OCI-LY3 (cell line): Measurements from ENCODE around the gene ZNF277.

Experiments used
- H2AFZ ChIP-seq: fragments of 200-600, 300-600 bp; shearing (Covaris generic); 2 replicates; pipeline ENCODE4 v1.6.0; 2014; ENCODE audit warnings: antibody characterized with exemption, low read depth, low read length
- H3K27ac ChIP-seq: fragments of 200-600, 300-600 bp; sonication (generic); 2 replicates; pipeline ENCODE4 v1.5.1; 2014; ENCODE audit warnings: mild to moderate bottlenecking, low read length, moderate library complexity, mixed read lengths
- H3K27me3 ChIP-seq: fragments of 200-600, 300-600 bp; sonication (generic); 2 replicates; pipeline ENCODE4 v1.6.1; 2014; ENCODE audit warnings: low read depth, low read length, mixed read lengths
- H3K36me3 ChIP-seq: fragments of 200-600, 300-600 bp; sonication (generic); replicated peaks from 2 replicates; pipeline ENCODE3; 2014; ENCODE audit warnings: low read depth, low read length, mixed read lengths
- H3K4me1 ChIP-seq: fragments of 300-600, 200-600 bp; sonication (generic); 2 replicates; pipeline ENCODE4 v1.6.1; 2014; ENCODE audit warnings: low read length, mixed read lengths
- H3K4me2 ChIP-seq: fragments of 200-600, 300-600 bp; sonication (generic); 2 replicates; pipeline ENCODE4 v1.6.1; 2014; ENCODE audit warnings: low read length, mixed read lengths
- H3K4me3 ChIP-seq: fragments of 300-600, 200-600 bp; sonication (generic); 2 replicates; pipeline ENCODE4 v1.5.1; 2014; ENCODE audit warnings: antibody characterized with exemption, mild to moderate bottlenecking, low read length, moderate library complexity
- H3K79me2 ChIP-seq: fragments of 300-600, 200-600 bp; shearing (Covaris generic); 2 replicates; pipeline ENCODE4 v1.6.1; 2014; ENCODE audit warnings: mild to moderate bottlenecking, low read length, mixed read lengths
- H3K9ac ChIP-seq: fragments of 300-600, 200-600 bp; shearing (Covaris generic); 2 replicates; pipeline ENCODE4 v1.6.0; 2014; ENCODE audit warnings: mild to moderate bottlenecking, low read length, moderate library complexity
- H3K9me3 ChIP-seq: fragments of 200-600, 300-600 bp; shearing (Covaris generic); 2 replicates; pipeline ENCODE4 v1.6.1; 2014; ENCODE audit warnings: low read length, mixed read lengths; ENCODE audit not compliant: insufficient read depth
- H4K20me1 ChIP-seq: fragments of 200-600, 300-600 bp; sonication (generic); 2 replicates; pipeline ENCODE4 v1.6.1; 2016; ENCODE audit warnings: low read length, mixed read lengths; ENCODE audit not compliant: insufficient read depth
- CTCF ChIP-seq: fragments of 200-600, 300-600 bp; sonication (generic); IDR thresholded peaks from 2 replicates; pipeline ENCODE4 v1.5.1; 2014; ENCODE audit warnings: antibody characterized with exemption, low read length, low read depth
- EZH2phosphoT487 ChIP-seq: fragments of 200-600 bp; shearing (Covaris generic); IDR thresholded peaks from 2 replicates; pipeline ENCODE4 v1.6.1; 2018; ENCODE audit warnings: antibody characterized with exemption, mixed run types, low read depth

Gene ZNF277

DNA sequence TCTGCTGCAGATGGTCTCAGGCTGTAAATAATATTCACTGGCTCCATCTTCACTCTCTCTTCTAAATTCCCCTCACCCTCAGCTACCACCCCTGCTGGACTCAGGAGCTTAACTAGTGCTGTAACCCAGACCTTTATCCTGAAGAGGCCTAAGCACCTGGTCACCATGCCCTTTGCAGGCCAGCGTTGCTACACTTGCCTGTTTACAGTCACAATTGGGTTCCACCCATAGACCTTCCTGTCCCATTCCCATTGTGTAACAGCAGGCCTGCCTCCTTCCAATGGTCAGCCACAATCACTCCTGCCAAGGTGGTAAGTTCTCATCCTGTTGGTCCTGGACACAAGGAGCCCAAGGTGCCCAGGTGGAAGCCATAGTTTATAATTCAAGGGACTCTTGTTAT, 157.9 kb downstream of the ZNF277 start:
- no peak overlapping the region for H3K4me2 ChIP-seq

DNA sequence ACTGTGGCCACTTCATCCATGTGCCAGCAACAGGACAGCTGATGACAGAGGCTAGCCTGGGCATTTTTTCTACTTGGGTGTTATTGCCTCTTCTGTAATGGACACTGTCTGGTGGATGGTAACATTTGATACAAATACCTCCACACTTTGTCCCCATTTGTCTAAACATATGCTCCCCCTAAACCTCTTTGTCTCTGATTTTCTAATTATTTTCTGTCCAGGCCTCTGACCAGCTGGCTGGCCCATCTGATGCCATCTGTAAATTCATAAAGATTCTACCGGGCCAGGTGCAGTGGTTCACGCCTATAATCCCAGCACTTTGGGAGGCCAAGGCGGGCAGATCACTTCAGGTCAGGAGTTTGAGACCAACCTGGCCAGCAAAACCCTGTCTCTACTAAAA, 159.1 kb downstream of the ZNF277 start:
- Histone ChIP-seq H3K79me2 (no peaks in the 10 kb centered on the region), H2AFZ (no peak overlapping the region), H3K9ac (no peak overlapping the region), H3K27me3 (no peaks in the 10 kb centered on the region), H3K36me3 (no peaks in the 10 kb centered on the region), H3K4me1 (no peaks in the 10 kb centered on the region), H3K4me2 (no peak overlapping the region), H3K4me3 (no peak overlapping the region), H4K20me1 (no peaks in the 10 kb centered on the region), H3K9me3 (no peaks in the 10 kb centered on the region), H3K27ac (no peak overlapping the region)
- TF ChIP-seq EZH2phosphoT487 (no peak), CTCF (no peak)

More for the DNA sequence above, 157.9 kb downstream of the ZNF277 start:
- Histone ChIP-seq H3K4me3 (no peak overlapping the region), H4K20me1 (no peaks in the 10 kb centered on the region), H3K36me3 (no peaks in the 10 kb centered on the region), H3K27ac (no peak overlapping the region), H3K4me1 (no peaks in the 10 kb centered on the region), H3K9me3 (no peaks in the 10 kb centered on the region), H3K27me3 (no peaks in the 10 kb centered on the region), H3K9ac (no peak overlapping the region), H3K79me2 (no peaks in the 10 kb centered on the region), H2AFZ (no peak overlapping the region)
- TF ChIP-seq EZH2phosphoT487 (no peak), CTCF (no peak)

- H3K4me2 ChIP-seq = no peak overlapping the region
- H3K36me3 ChIP-seq = no peaks in the 10 kb centered on the region
- no peaks in the 10 kb centered on the region for H3K27me3 ChIP-seq
- H3K27ac ChIP-seq = no peak overlapping the region
- no peaks in the 10 kb centered on the region for H3K79me2 ChIP-seq
- H3K9me3 ChIP-seq = no peaks in the 10 kb centered on the region
- no peak overlapping the region for H3K4me3 ChIP-seq
- no peak overlapping the region for H2AFZ ChIP-seq
- no peaks in the 10 kb centered on the region for H4K20me1 ChIP-seq
- H3K4me1 ChIP-seq = no peaks in the 10 kb centered on the region
- H3K9ac ChIP-seq = no peak overlapping the region
- TF ChIP-seq CTCF (no peak), EZH2phosphoT487 (no peak)
These were observed 160.4 kb downstream of the ZNF277 start for GRCh38 chr7:112366886-112367285.

DNA sequence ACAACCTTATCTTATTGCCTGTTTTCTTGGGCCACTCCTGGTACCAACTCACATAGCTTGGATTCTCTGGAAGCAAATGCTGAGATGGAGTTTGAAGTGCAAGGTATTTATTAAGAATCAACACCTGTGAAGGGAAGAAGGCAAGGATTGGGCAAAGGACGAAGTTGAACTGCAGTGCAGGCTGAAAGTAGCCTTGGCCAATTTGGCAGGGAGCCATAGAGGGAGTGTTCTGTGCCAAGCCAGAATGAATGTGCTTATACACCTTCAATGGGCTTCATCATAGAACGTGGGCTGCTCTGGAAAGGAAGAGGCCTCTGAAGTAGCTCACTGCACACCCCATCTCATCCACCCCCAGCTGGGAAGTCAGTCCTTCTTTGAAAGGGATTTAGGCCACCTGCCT, 163.9 kb downstream of the ZNF277 start:
- TF ChIP-seq CTCF (no peak), EZH2phosphoT487 (no peak)
- no peak overlapping the region for H3K4me2 ChIP-seq
- H3K27me3 ChIP-seq = 0 out of 2 replicates have a peak, but pooled peaks cover 7% of the 10 kb centered on the region
- H4K20me1 ChIP-seq = no peaks in the 10 kb centered on the region
- no peaks in the 10 kb centered on the region for H3K36me3 ChIP-seq
- no peaks in the 10 kb centered on the region for H3K79me2 ChIP-seq
- no peak overlapping the region for H3K9ac ChIP-seq
- no peak overlapping the region for H3K4me3 ChIP-seq
- no peak overlapping the region for H3K27ac ChIP-seq
- no peaks in the 10 kb centered on the region for H3K9me3 ChIP-seq
- no peaks in the 10 kb centered on the region for H3K4me1 ChIP-seq
- no peak overlapping the region for H2AFZ ChIP-seq
